ENCODE measurements around the gene SPINT4. TPM values are rescaled to one million over a fixed set of nuclear protein-coding genes. Genes with fewer than 3 reads are reported as not detected.
"Not testable (repeated sequence)": the region's sequence is repeated elsewhere in the genome, so short reads cannot be mapped to it uniquely, and the experiment has no call there.

The SPINT4 gene
- total RNA-seq = not detected

DNA sequence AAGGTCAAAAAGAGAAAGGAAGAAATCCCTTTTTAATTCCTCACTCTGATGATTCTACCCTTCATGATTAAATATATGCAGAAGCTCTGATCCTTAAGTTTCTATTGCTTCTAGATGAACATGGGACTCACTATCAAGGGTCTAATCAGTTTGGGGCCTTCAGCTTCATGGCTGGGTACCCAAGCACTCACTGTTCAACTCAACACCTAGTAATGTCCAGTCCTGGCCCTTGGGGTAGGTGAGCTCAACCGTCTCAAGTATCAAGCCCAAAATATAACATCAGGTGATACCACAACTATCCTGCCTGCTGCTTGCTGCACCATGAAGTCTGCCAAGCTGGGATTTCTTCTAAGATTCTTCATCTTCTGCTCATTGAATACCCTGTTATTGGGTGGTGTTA is at the start of gene SPINT4:
SPINT4 (plus strand) TSS at position 301 of the 400 bp plus-strand sequence; CDS start at position 322, 21 bp downstream.
- no peak for DNase-seq

- DNase-seq = no peak
Measured at GRCh38 chr20:45672765-45673164, 49.4 kb upstream of the SPINT4 start.

- no peak for DNase-seq
Measured at GRCh38 chr20:45679650-45680049, 42.5 kb upstream of the SPINT4 start.

- no peak for DNase-seq
Measured at GRCh38 chr20:45685896-45686295, 36.3 kb upstream of the SPINT4 start.

DNA sequence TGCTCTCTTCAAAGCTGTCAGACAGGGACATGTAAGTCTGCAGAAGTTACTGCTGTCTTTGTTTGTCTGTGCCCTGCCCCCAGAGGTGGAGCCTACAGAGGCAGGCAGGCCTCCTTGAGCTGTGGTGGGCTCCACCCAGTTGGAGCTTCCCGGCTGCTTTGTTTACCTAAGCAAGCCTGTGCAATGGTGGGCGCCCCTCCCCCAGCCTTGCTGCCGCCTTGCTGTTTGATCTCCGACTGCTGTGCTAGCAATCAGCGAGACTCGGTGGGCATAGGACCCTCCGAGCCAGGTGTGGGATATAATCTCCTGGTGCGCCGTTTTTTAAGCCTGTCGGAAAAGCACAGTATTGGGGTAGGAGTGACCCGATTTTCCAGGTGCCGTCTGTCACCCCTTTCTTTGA is 28.8 kb upstream of the SPINT4 start:
- not testable (repeated sequence) for DNase-seq

DNA sequence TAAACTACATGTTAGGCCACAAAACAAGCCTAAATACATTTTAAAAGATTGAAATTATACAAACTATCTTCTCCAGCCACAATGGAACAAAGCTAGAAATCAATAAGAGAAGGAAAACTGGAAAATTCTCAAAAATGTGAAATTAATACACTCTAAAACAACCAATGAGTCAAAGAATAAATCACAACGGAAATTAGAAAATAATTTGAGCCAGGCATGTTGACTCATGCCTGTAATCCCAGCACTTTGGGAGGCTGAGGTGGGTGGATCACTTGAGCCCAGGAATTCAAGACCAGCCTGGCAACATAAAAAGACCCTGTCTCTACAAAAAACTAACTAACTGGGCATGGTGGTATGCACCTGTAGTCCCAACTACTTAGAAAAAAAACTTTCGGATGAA is 26.7 kb upstream of the SPINT4 start:
- no peak for DNase-seq

GRCh38 chr20:45701104-45701503 is 21.0 kb upstream of the SPINT4 start:
- DNase-seq = no peak

DNA sequence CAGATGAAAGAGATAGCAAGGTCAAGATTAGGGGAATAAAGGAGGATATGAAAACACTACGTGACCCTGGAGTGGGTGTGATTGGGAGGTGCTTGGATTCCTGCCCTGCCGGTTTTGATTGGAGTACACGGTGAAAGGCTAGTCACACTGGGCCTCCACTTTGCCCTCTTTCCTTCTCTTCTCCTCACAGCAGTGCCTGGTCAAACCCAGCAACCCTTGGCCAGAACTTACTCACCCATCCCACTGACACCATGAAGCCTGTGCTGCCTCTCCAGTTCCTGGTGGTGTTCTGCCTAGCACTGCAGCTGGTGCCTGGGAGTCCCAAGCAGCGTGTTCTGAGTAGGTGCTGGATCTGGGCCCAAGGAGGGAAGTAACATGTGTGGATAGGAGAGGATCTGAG is 20.3 kb upstream of the SPINT4 start, which contains the start of gene WFDC13:
WFDC13 (plus strand) TSS at position 166 of the 400 bp plus-strand sequence; CDS start at position 252, 86 bp downstream.
- DNase-seq = no peak

DNA sequence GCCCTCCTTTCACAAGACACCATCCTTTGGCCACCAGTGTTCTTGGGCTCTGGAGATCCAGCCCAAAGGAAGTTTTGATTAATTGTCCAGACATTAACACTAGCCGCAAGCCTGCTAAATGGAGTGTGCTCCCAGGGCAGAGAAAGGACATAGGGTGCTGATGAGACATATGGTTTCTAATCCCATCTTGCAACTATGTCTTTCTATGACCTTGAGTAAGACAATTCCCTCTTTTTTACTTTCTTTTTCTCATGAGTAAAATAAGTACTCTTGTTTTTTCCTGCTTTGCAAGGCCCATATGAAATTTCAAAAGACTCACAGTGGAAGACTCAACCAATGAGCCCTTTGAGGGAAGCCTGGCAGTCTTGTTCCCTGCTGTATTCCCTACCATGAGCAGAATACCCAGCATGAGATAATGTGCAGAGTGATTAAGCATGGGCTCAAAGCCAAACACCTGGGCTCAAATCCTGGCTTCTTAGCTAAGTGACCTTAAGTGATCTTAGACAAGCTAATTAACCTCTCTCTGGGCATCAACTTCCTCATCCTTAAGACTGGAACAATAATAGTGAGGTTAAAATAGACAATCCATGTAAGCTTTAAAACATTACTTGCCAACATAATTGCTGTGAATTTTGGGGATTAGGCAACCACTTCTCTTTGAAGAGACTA is 17.0 kb upstream of the SPINT4 start, which contains the start of gene WFDC10B:
WFDC10B (minus strand) TSS at position 51 of the 669 bp plus-strand sequence. CDS start 19,027 bp downstream, outside the sequence.
- no peak for DNase-seq

DNA sequence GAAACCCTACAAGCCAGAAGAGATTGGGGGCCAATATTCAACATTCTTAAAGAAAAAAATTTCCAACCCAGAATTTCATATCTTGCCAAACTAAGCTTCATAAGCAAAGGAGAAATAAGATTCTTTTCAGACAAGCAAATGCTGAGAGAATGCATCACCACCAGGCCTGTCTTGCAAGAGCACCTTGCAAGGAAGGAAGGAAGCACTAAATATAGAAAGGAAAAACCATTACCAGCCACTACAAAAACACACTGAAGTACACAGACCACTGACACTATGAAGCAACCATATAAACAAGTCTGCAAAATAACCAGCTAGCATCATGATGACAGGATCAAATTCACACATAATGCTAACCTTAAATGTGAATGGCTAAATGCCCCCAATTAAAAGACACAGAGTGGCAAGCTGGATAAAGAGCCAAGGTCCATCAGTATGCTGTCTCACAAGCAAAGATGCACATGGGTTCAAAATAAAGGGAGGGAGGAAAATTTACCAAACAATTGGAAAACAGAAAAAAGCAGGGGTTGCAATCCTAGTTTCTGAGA is 5.9 kb upstream of the SPINT4 start:
- DNase-seq = not testable (repeated sequence)

DNA sequence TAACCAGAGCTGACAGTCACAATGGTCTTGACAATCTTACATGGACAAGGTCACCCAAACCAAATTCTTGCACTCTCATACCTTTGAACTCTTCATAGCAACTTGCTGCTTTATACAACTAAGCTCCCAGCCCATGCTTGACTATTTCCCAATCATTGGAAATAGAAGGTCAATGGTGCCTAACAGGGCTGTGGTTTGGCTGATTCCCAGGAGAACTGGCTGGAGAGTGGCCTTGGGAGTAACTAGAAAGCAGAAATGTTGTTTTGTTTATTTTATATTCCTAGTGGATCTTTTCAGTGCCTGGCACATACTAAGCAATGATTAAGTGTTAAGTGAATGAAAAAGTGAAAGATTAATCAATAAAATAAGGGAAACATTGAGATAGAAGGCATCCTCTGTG is 3.0 kb downstream of the SPINT4 start:
- DNase-seq = no peak

DNA sequence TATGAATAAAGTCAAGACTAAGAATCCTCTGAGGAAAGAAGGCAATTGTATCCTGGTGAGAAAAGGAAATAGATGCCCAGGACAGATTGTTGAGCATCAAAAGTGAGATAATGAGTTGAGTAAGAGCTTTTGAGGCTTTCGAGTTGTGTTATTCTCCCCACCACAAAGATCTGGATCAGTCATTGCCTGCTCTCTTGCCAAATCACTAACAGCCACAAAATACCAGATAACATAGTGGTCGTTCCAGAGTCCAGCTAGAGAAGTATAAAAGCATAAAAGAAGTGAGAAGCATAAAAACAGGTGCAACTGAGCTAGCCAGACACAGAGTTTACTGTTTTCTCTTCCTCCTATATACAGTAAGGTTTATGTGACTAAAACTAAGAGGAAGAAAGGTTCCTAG is 4.9 kb downstream of the SPINT4 start:
- DNase-seq = no peak

GRCh38 chr20:45732199-45732598 is 10.1 kb downstream of the SPINT4 start:
- no peak for DNase-seq

DNA sequence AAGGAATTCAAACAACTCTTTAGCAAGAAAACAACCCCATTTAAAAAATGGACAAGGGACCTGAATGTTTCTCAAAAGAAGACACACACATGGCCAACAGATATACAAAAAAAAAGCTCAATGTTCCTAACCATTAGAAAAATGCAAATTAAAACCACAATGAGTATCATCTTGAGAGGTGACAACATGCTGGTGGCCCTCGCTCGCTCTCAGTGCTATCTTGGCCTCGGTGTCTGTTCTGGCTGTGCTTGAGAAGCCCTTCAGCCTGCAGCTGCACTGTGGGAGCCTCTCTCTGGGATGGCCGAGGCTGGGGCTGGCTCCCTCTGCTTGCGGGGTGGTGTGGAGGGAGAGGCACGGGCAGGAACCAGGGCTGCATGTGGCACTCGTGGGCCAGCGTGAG is 13.4 kb downstream of the SPINT4 start:
- DNase-seq = no peak

GRCh38 chr20:45735988-45736387 is 13.8 kb downstream of the SPINT4 start:
- DNase-seq = no peak

DNA sequence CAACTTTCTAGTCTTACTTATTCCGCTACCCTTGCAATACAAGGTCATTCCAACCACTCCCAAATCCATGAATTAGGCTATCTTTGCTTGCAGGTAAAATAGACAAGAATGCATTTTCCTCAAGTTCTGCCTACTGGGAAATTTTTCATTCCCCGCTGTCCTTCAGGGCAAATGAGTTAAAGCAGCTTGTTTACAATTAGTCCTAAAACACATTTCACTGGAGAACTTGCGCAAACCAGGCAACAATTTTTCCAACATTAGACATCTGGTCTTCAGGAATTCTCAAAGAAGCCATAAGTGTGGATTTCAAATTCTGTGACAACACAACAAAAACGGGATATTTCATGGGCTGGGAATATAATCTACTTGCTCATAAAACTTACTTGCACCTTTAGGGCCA is 20.4 kb downstream of the SPINT4 start:
- DNase-seq = no peak

DNA sequence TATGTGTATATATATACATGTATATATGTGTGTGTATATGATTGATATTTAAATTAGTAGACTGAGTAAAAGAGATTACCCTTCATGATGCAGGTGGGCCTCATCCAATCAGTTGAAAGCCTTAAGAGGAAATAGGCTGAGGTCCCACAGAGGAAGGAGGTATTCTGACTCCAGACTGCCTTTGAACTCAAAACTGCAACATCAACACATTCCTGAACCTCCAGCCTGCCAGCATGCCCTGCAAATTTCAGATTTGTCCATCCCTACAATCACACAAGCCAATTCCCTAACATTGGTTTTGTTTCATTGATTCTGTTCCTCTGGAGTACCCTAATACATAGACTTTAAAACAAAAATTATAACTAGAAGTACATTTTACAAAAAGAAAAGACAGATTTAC is 22.9 kb downstream of the SPINT4 start:
- no peak for DNase-seq

GRCh38 chr20:45751721-45752120 is 29.6 kb downstream of the SPINT4 start:
- no peak for DNase-seq

GRCh38 chr20:45752746-45753145 is 30.6 kb downstream of the SPINT4 start:
- no peak for DNase-seq

GRCh38 chr20:45758096-45758495 is 35.9 kb downstream of the SPINT4 start:
- no peak for DNase-seq

- DNase-seq = not testable (repeated sequence)
Measured at GRCh38 chr20:45759921-45760320, 37.8 kb downstream of the SPINT4 start.

DNA sequence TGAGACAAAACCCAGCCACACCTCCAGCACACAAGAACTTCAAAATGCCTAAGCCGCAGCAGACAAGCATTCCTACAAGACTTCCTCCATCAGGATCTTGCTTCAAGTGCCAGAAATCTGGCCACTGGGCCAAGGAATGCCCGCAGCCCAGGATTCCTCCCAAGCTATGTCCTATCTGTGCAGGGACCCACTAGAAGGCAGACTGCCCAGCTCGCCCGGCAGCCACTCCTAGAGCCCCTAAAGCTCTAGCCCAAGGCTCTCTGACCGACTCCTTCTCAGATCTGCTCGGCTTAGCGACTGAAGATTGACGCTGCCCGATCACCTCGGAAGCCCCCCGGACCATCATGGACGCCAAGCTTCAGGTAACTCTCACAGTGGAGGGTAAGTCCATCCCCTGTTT is 39.8 kb downstream of the SPINT4 start:
- not testable (repeated sequence) for DNase-seq

DNA sequence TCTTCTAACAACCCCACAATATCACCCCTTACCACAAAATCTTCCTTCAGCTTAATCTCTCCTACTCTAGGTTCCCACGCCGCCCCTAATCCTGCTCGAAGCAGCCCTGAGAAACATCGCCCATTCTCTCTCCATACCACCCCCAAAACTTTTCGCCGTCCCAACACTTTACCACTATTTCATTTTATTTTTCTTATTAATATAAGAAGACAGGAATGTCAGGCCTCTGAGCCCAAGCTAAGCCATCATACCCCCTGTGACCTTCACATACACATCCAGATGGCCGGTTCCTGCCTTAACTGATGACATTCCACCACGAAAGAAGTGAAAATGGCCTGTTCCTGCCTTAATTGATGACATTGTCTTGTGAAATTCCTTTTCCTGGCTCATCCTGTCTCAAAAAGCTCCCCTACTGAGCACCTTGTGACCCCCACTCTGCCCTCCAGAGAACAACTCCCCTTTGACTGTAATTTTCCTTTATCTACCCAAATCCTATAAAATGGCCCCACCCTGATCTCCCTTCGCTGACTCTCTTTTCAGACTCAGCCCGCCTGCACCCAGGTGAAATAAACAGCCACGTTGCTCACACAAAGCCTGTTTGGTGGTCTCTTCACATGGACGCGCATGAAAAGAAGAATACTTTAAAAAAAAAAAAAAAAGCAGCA is 42.6 kb downstream of the SPINT4 start:
- DNase-seq = not testable (repeated sequence)

All from occipital lobe (tissue), 2 donors.